Stimulated activated CD8-positive, alpha-beta memory T cell treated with anti-CD3 and anti-CD28 coated beads, Interleukin-7, amount 100 ng/mL, for 24 hours (primary cell): ENCODE results near the gene ATXN1L.
A peak's percentile ranks its signal among the peaks of the same experiment; 100 is the strongest.
"Not testable (repeated sequence)": the region's sequence is repeated elsewhere in the genome, so short reads cannot be mapped to it uniquely, and the experiment has no call there.

Experiments
- DNase-seq: peaks from one replicate; pipeline ENCODE4 v3.0.0-alpha.2; 2020; ENCODE audit warnings: low read depth

Gene ATXN1L

GRCh38 chr16:71894921-71895678, 49.3 kb downstream of the ATXN1L start, which contains the start of gene IST1:
Gene IST1 (plus strand): TSS chr16:71895531. CDS start chr16:71915641, 20,110 bp downstream.
- peak; percentile 95 for DNase-seq

GRCh38 chr16:71895679-71896365, 50.0 kb downstream of the ATXN1L start:
- no peak for DNase-seq

GRCh38 chr16:71896764-71897368, 51.1 kb downstream of the ATXN1L start:
- DNase-seq = no peak

- no peak for DNase-seq
These were observed 53.4 kb downstream of the ATXN1L start for GRCh38 chr16:71899171-71899570.

GRCh38 chr16:71902656-71903365, 57.0 kb downstream of the ATXN1L start:
- no peak for DNase-seq

GRCh38 chr16:71903608-71904007, 57.8 kb downstream of the ATXN1L start:
- DNase-seq = no peak

- DNase-seq = no peak
These were observed 58.5 kb downstream of the ATXN1L start for GRCh38 chr16:71904239-71904638.

GRCh38 chr16:71905765-71906164, 60.0 kb downstream of the ATXN1L start:
- not testable (repeated sequence) for DNase-seq
